Panc1 (cell line): ENCODE results near the gene GHITM. TPM values are rescaled to one million over a fixed set of nuclear protein-coding genes. Genes with fewer than 3 reads are reported as not detected.

Source experiments
- ATAC-seq: fragments of 200-7000 bp; cut with Tn5 transposase; 2 replicates; pipeline ENCODE4 v1.9.1; 2020; ENCODE audit warnings: mild to moderate bottlenecking, moderate library complexity
- BruUV-seq: library from RNA; stranded (reverse); fragments of 400-500 nt; replicated peaks from 2 replicates; lab custom pipeline; 2021; lab: Mats Ljungman, UMichigan
- CTCF ChIA-PET: fragments of 300-600 bp; sonication (Branson Sonifier 250); formaldehyde crosslinking; loops from one replicate; lab custom pipeline; 2022; ENCODE audit warnings: antibody characterized with exemption; lab: Charles Lee
- POLR2A ChIA-PET: fragments of 300-600 bp; sonication (Branson Sonifier 250); formaldehyde crosslinking; loops from one replicate; lab custom pipeline; 2022; ENCODE audit warnings: antibody characterized with exemption; lab: Charles Lee
- DNase-seq: peaks from one replicate; pipeline ENCODE4 v3.0.0-alpha.2; 2010; ENCODE audit warnings: low read depth, low spot score
- H3K27ac ChIP-seq: 2 replicates; pipeline ENCODE4 v1.5.1; 2011; ENCODE audit warnings: mild to moderate bottlenecking, low read length, inconsistent platforms
- H3K27me3 ChIP-seq: fragments of 200-500 bp; sonication (Bioruptor generic); 2 replicates; pipeline ENCODE4 v1.6.0; 2014; ENCODE audit warnings: low read length, inconsistent platforms; ENCODE audit not compliant: control insufficient read depth, insufficient read depth
- H3K36me3 ChIP-seq: fragments of 200-500 bp; sonication (Bioruptor generic); 2 replicates; pipeline ENCODE4 v1.5.1; 2014; ENCODE audit warnings: inconsistent platforms, mild to moderate bottlenecking, low read length, moderate library complexity; ENCODE audit not compliant: control insufficient read depth, insufficient read depth
- H3K4me1 ChIP-seq: 2 replicates; pipeline ENCODE4 v1.5.1; 2011; ENCODE audit warnings: inconsistent platforms, mild to moderate bottlenecking, low read length, moderate library complexity; ENCODE audit not compliant: control insufficient read depth, insufficient read depth
- H3K4me3 ChIP-seq, 2 experiments: 2 replicates each; pipeline ENCODE4 v1.5.1; 2011 to 2012; ENCODE audit warnings: low read depth in 2 of 2, low read length in 2 of 2, mild to moderate bottlenecking in 2 of 2, inconsistent platforms in 1 of 2, moderate library complexity in 1 of 2
- H3K9me3 ChIP-seq: fragments of 200-500 bp; sonication (Bioruptor generic); 2 replicates; pipeline ENCODE4 v1.5.1; 2014; ENCODE audit warnings: low read depth, mild to moderate bottlenecking, inconsistent platforms, low read length, moderate library complexity; ENCODE audit not compliant: control insufficient read depth, insufficient read depth
- POLR2AphosphoS5 ChIP-seq: IDR thresholded peaks from 2 replicates; pipeline ENCODE4 v1.6.1; 2012; ENCODE audit warnings: mild to moderate bottlenecking, low read depth, low read length, moderate library complexity
- SIN3A ChIP-seq: IDR thresholded peaks from 2 replicates; pipeline ENCODE4 v1.6.1; 2012; ENCODE audit warnings: low read depth, mild to moderate bottlenecking, low read length, moderate library complexity, borderline replicate concordance; ENCODE audit not compliant: insufficient read depth
- TCF7L2 ChIP-seq: IDR thresholded peaks from 2 replicates; pipeline ENCODE4 v1.6.1; 2011; ENCODE audit warnings: mild to moderate bottlenecking, low read depth, low read length, inconsistent platforms
- in situ Hi-C: cut with HindIII; loops from 2 replicates; pipeline ENCODE4 v1.10.0; 2016; ENCODE audit warnings: low sequenced_read_pairs, low pct_unique_long_range_greater_than_20kb
- intact Hi-C: fragments of 100-400 bp; cut with micrococcal nuclease; formaldehyde crosslinking; loops from one replicate; pipeline ENCODE4 v1.10.0; 2022; ENCODE audit not compliant: unreplicated experiment
- total RNA-seq: library from RNA; stranded (reverse); gene quantifications from one replicate; pipeline ENCODE4 v1.2.1, GENCODE V29; 2021; ENCODE audit not compliant: unreplicated experiment
- TF ChIP-seq, protein P1 (sequence below): fragments of 450-650 bp; IDR thresholded peaks from 2 replicates; pipeline ENCODE4 v1.5.1; 2017; ENCODE audit warnings: mild to moderate bottlenecking
- TF ChIP-seq, protein P2 (sequence below), 2 experiments: IDR thresholded peaks; 2 replicates each; pipeline ENCODE4 v1.6.1; 2011 to 2012; ENCODE audit warnings: low read depth in 2 of 2, control low read depth in 1 of 2, low read length in 1 of 2, mild to moderate bottlenecking in 1 of 2, moderate library complexity in 1 of 2; ENCODE audit not compliant: insufficient read depth in 1 of 2

GHITM gene
- total RNA-seq, 1 experiment from 2014 or later, result 188 TPM

DNA sequence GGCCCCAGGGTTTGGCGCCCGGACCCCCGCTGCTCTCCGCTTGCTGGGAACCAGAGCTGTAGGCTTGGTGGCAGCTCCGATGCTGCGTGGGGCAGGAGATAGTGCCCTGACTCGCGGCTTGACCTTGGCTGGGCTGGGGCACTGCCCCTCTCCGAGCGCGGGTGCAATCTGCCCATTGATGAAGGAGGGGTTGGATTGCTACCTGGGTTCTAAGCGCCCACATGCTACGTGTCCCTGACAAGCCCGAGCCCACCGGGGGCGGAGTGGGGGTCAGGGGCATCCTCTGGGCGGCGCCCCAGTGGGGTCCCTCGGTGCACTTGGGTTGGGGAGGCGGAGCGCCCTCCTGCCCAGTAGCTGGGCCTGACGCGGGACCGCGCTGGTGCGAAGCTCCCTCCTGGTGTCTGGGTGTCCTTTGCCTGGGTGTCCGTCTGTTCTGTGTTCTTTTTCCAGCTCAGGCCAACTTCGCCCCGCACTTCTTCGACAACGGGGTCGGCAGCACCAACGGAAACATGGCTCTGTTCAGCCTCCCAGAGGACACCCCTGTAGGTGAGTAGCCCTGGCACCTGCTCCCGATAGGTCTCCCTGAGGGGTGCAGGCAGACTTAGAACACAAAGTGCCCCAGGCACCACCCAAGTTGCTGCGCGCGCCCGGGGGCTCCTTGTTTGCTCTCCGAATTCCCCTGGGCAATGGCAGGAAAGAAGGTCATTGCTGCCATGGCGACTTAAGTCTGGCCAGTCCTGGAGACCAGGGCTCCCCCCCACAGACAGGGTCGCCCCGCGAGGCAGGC is 55.9 kb downstream of the GHITM start:
- BruUV-seq, result no TSS peak
- Histone ChIP-seq H3K36me3 (no peaks in the 10 kb centered on the region), H3K9me3 (no peaks in the 10 kb centered on the region), H3K4me1 (peaks cover 13% of the 10 kb centered on the region), H3K27me3 (peaks cover 43% of the 10 kb centered on the region), H3K27ac (no peak overlapping the region), H3K4me3 (no peak overlapping the region)
- POLR2A ChIA-PET, result no interaction called here
- CTCF ChIA-PET, result no interaction called here
- DNase-seq (no peak), ATAC-seq (peak; percentile 23; the same call in 1 of the 2 replicates)
- in situ Hi-C loops (no loop called here), intact Hi-C loops (no loop called here)
- TF ChIP-seq SIN3A (no peak), POLR2AphosphoS5 (no peak), TCF7L2 (no peak)
- TF ChIP-seq, protein P1, sequence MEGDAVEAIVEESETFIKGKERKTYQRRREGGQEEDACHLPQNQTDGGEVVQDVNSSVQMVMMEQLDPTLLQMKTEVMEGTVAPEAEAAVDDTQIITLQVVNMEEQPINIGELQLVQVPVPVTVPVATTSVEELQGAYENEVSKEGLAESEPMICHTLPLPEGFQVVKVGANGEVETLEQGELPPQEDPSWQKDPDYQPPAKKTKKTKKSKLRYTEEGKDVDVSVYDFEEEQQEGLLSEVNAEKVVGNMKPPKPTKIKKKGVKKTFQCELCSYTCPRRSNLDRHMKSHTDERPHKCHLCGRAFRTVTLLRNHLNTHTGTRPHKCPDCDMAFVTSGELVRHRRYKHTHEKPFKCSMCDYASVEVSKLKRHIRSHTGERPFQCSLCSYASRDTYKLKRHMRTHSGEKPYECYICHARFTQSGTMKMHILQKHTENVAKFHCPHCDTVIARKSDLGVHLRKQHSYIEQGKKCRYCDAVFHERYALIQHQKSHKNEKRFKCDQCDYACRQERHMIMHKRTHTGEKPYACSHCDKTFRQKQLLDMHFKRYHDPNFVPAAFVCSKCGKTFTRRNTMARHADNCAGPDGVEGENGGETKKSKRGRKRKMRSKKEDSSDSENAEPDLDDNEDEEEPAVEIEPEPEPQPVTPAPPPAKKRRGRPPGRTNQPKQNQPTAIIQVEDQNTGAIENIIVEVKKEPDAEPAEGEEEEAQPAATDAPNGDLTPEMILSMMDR, result no peak
- TF ChIP-seq, protein P2, sequence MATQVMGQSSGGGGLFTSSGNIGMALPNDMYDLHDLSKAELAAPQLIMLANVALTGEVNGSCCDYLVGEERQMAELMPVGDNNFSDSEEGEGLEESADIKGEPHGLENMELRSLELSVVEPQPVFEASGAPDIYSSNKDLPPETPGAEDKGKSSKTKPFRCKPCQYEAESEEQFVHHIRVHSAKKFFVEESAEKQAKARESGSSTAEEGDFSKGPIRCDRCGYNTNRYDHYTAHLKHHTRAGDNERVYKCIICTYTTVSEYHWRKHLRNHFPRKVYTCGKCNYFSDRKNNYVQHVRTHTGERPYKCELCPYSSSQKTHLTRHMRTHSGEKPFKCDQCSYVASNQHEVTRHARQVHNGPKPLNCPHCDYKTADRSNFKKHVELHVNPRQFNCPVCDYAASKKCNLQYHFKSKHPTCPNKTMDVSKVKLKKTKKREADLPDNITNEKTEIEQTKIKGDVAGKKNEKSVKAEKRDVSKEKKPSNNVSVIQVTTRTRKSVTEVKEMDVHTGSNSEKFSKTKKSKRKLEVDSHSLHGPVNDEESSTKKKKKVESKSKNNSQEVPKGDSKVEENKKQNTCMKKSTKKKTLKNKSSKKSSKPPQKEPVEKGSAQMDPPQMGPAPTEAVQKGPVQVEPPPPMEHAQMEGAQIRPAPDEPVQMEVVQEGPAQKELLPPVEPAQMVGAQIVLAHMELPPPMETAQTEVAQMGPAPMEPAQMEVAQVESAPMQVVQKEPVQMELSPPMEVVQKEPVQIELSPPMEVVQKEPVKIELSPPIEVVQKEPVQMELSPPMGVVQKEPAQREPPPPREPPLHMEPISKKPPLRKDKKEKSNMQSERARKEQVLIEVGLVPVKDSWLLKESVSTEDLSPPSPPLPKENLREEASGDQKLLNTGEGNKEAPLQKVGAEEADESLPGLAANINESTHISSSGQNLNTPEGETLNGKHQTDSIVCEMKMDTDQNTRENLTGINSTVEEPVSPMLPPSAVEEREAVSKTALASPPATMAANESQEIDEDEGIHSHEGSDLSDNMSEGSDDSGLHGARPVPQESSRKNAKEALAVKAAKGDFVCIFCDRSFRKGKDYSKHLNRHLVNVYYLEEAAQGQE (IDR thresholded peaks at IDR 0.05; ENCODE audit: insufficient read depth in 1 of 2, low read depth in 2 of 2, low read length in 1 of 2), result no peak

DNA sequence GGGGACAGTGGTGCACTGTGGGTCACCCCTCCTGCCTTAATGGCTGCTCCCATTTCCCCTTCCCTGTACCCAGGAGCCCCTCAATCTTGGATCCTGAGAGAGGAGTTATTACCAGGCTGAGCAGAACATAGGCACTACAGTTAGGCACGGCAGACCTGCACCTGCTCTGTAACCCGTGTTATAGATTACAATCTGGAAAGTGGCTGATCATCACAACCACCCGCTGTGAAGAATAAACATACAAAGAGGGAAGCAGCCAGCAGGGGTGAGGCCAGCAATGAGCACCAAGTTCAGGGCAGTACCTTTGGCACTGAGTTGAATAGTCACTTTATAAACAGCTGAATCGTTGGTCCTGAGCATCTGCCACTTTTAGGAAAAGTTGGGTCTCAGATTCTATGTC is 56.8 kb downstream of the GHITM start:
- in situ Hi-C loops (no loop called here), intact Hi-C loops (no loop called here)
- TF ChIP-seq, protein P2 (IDR thresholded peaks at IDR 0.05; ENCODE audit: insufficient read depth in 1 of 2, low read depth in 2 of 2, low read length in 1 of 2), result no peak
- TF ChIP-seq SIN3A (no peak), TCF7L2 (no peak)
- TF ChIP-seq, protein P1, result no peak
- peaks cover 43% of the 10 kb centered on the region for H3K27me3 ChIP-seq
- H3K27ac ChIP-seq, result no peak overlapping the region
- POLR2A ChIA-PET, result no interaction called here
- peaks cover 13% of the 10 kb centered on the region for H3K4me1 ChIP-seq
- DNase-seq (no peak), ATAC-seq (peak; percentile 38)
- no peaks in the 10 kb centered on the region for H3K9me3 ChIP-seq
- no peaks in the 10 kb centered on the region for H3K36me3 ChIP-seq
- no peak overlapping the region for H3K4me3 ChIP-seq
- CTCF ChIA-PET, result no interaction called here
- no TSS peak for BruUV-seq
